Body of pancreas (tissue), 4 donors: ENCODE data around the gene C1QTNF8.

Source experiments
- POLR2A ChIP-seq, 3 donors: fragments of 450-650 bp; IDR thresholded peaks; one replicate each; pipeline ENCODE4 v1.6.1; 2016; ENCODE audit warnings: antibody characterized with exemption in 3 of 3, mild to moderate bottlenecking in 2 of 3
- TF ChIP-seq, protein P1 (sequence below), 7 experiments: fragments of 450-650 bp in 4 of 7; fragments of 200-600 bp in 3 of 7; sonication (generic) in 3 of 7; IDR thresholded peaks; one replicate each; pipeline ENCODE4 v1.5.1; 2016 to 2019; ENCODE audit warnings: antibody characterized with exemption in 7 of 7

DNA sequence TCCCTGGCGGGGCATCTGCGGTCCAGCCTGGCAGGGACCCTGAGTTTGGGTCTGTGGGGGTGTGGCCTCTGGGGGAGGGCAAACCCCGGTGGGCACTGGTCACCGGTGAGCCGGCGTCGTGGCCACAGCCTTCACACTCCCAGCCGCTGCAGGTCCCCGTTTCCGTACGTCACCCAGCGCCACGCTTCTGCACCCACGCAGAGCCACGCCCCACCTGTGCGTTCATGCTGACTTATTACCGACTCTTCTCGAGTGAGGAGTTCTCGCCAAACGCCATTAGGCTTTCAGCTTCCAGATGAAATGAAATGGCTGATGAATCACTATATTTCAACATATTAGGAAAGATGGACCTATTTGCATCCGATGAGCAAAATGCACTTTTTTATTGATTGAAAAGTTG is 32.3 kb downstream of the C1QTNF8 start:
- TF ChIP-seq, protein P1, sequence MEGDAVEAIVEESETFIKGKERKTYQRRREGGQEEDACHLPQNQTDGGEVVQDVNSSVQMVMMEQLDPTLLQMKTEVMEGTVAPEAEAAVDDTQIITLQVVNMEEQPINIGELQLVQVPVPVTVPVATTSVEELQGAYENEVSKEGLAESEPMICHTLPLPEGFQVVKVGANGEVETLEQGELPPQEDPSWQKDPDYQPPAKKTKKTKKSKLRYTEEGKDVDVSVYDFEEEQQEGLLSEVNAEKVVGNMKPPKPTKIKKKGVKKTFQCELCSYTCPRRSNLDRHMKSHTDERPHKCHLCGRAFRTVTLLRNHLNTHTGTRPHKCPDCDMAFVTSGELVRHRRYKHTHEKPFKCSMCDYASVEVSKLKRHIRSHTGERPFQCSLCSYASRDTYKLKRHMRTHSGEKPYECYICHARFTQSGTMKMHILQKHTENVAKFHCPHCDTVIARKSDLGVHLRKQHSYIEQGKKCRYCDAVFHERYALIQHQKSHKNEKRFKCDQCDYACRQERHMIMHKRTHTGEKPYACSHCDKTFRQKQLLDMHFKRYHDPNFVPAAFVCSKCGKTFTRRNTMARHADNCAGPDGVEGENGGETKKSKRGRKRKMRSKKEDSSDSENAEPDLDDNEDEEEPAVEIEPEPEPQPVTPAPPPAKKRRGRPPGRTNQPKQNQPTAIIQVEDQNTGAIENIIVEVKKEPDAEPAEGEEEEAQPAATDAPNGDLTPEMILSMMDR (IDR thresholded peaks at IDR 0.05) = no peak
- TF ChIP-seq POLR2A (IDR thresholded peaks at IDR 0.05) = no peak
